D721Med (cell line): ENCODE results near the gene GAS2L2.

Source experiments
- DNase-seq: peaks from one replicate; pipeline ENCODE4 v3.0.0; 2011; ENCODE audit warnings: low spot score; ENCODE audit not compliant: insufficient read length
- FAIRE-seq: peaks from 2 replicates; lab custom pipeline; 2011; peaks lifted over from hg19 to GRCh38; lab: Jason Lieb, UNC
- CTCF ChIP-seq: IDR thresholded peaks from 2 replicates; pipeline ENCODE4 v1.5.1; 2012; ENCODE audit warnings: mild to moderate bottlenecking, control low read depth; ENCODE audit not compliant: insufficient read depth; ENCODE audit errors: missing control alignments

Gene GAS2L2

DNA sequence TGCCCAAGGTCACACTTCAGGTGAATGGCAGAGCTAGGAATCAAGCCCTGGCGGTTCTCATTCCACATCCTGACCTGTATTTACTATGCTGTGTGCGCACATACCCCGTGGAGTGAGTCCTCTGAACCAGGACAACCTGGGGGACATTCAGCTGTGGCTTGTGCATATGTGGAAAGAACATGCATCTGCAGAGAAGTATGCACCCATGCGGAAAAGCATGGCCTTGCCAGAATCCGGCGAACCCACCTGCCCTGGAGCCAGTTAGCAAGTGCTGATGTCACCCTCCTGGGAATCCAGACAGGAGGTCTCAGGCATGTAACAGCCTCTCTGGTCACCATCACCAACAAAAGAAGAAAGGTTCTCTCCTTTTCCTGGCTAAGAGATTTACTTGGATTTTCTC lies 19.7 kb downstream of the GAS2L2 start:
- FAIRE-seq (no peak), DNase-seq (no peak)
- no peak for TF ChIP-seq CTCF

DNA sequence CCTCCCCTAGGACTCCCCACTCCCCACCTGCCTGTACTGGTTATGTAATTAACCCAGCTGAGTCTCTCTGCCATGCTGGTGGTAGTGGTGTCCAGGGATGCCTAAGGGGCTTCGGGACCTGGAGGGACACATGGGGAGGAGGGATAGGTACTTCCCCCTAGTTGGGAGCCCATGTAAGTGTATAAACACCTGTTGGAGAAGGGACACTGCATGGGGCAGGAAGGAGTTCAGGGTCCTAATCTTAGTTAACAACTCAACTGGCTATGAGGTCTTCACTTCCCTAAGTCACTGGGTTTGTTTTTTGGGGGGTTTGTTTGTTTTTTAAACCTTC lies 20.3 kb downstream of the GAS2L2 start:
- no peak for TF ChIP-seq CTCF
- FAIRE-seq (no peak), DNase-seq (no peak)

DNA sequence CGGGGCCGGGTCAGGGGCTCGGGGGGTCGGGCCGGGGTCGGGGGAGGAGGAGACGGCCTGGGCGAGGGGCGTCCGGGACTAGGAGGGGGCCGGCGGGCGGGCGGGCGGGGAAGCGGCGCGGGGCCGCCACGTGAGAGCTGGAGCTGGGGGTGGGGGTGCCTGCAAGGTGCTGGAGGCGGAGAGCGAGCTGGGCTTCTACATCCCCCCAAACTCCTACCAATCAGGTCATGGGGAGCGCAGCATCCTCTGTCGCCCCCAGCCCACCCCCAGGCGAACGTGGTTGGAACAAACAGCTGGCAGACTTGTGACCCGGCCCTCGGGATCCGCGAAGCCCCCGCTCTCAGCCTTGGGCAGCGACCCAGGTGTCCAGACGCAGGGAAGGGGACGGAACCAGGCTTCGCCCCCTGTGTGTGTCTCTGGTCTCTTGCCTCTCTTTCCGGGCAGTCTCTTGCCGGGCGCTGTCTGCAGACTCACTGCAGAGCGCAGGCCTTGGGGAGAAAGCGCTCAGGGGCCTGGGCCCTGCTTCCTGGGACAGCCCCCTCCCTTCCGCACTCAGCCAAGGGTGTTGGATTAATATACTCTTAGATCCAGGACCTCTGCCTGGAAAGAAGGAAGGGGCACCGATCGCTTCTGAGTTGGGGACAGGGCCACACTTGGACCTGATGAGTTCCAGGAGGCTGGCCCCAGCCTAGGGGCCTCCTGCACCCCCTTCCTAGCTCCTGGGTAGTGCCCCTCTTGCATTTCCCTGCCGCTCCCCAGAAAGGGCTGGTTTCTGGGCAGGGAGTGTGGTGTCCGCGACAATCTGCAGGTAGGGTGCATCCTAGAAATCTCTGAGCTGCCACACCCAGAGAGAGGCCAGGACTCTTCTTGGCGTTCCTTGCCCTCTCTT lies 20.9 kb downstream of the GAS2L2 start:
- DNase-seq, result no peak
- TF ChIP-seq CTCF, result no peak

DNA sequence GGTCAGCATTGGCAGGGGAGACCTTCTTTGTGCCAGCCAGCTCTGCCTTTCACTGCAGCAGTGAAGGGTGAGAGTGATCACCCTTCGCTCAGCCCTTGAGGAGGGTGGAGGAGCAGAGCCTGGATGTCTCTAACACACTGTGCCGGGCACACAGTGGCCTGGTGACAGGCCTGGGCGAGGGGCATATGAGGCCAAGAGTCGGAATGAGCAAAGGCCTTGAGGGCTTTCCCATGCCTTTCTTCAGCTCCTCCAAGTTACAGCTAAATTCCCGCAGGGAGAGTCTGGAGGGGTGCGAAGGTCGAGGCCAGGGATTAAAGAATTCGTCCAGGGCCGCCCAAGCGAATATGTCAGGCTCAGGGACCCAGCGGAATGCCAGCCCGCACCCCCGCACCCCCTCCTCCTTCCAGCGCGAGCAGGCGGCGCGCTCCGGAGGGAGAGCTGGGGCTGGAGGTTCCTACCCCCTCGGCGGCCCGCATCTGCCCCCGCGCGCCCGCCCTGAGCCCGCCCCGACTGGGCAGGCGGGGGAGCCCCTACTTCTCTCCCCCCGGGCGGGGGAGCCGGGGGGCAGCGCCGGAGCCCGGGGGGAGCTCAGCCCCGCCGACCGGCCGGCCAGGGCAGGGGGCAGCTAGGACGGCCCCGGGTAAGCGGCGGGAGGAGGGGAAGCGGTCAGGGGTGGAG lies 21.7 kb downstream of the GAS2L2 start, which contains the start of gene RASL10B:
Gene RASL10B, plus strand, starts transcription at position 401 of the 678 bp plus-strand sequence. CDS start 3,546 bp downstream, outside the sequence.
- no peak for TF ChIP-seq CTCF
- no peak for FAIRE-seq
- peak; percentile 93 for DNase-seq

More for the DNA sequence above, 20.9 kb downstream of the GAS2L2 start:
- FAIRE-seq, result no peak

DNA sequence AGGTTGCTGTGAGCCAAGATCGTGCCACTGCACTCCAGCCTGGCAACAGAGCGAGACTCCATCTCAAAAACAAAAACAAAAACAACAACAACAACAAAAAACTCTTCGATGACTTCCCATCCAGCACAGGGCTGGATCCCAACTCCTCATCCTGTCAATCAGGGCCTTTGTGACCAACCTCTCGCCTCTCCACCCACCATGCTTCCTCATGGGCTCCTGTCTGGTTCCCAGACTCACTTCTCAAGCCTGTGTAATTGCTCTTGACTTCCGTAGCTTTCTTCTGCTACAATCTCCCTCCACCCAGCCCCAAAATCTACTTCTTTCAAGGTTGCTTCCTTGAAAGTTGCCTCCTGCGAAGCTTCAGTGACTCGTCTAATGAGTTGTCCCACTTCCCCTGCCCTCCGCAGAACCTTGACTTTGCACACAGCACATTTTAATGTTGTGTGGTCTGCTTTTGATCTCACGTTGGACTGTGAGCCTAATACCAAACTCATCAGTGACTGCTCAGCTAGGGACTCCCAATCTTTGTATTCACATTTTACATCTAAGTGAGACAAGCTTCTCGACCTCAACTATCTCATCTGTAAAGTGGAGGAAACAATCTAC lies 22.5 kb downstream of the GAS2L2 start:
- FAIRE-seq (no peak), DNase-seq (no peak)
- TF ChIP-seq CTCF, result no peak

GRCh38 chr17:35729405-35729833 lies 23.6 kb downstream of the GAS2L2 start:
- no peak for FAIRE-seq

More at GRCh38 chr17:35729405-35729833, 23.6 kb downstream of the GAS2L2 start:
- DNase-seq, result no peak
- no peak for TF ChIP-seq CTCF
